GM21515 (cell line): ENCODE results near the gene TOM1.
"Not testable (repeated sequence)": the region's sequence is repeated elsewhere in the genome, so short reads cannot be mapped to it uniquely, and the experiment has no call there.

ENCODE experiments used
- ATAC-seq: cut with Tn5 transposase; IDR thresholded peaks from one replicate; pipeline ENCODE4 v1.9.1; 2021; ENCODE audit not compliant: unreplicated experiment

The TOM1 gene

DNA sequence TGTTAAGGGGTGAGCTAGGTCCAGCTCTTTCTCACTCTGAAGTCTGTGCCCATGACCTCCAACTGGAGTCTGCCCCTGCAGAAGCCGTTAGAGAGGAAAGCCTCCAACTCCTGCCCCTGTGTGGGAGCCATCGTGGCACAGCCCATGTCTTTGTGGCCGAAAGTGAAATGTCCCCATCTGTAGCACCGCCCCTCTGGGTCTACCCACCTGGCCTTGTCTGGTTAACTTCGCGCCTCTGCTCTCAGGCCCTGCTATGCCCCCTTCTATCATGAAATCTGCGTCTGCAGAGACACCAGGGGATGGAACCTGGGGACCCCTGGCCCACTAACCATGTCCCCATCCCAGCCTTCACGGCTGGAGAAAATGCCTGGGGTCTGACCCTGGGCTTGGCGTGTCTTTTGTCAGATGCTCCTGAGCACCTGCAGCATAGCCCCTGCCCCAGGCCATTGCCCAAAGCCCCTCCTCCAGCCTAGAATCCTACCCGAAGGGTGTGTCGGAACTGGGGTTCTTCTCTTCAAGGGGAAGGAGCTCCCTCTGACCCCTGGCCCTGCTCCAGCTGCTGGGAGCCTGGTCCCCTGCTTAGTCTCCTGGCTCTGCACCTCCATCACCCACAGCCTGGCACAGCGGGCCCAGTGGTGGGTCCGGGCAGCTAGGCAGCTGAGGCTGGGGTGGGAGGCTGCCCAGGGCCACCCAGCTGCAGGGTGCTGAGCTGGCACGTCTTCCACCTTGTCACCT, 45.4 kb downstream of the TOM1 start:
- ATAC-seq = no peak

GRCh38 chr22:35345808-35346505, 46.3 kb downstream of the TOM1 start:
- no peak for ATAC-seq

- ATAC-seq = no peak
Observed at GRCh38 chr22:35346596-35347220, 47.0 kb downstream of the TOM1 start.

GRCh38 chr22:35347462-35347861, 47.8 kb downstream of the TOM1 start:
- ATAC-seq = no peak

- no peak for ATAC-seq
Observed at GRCh38 chr22:35348026-35348590, 48.4 kb downstream of the TOM1 start.

GRCh38 chr22:35348703-35349102, 49.0 kb downstream of the TOM1 start:
- ATAC-seq = no peak

- no peak for ATAC-seq
Observed at GRCh38 chr22:35349368-35349703, 49.6 kb downstream of the TOM1 start.

GRCh38 chr22:35349704-35350538, 50.2 kb downstream of the TOM1 start:
- ATAC-seq = no peak

GRCh38 chr22:35350539-35351503, 51.1 kb downstream of the TOM1 start:
- ATAC-seq = peak; percentile 78

DNA sequence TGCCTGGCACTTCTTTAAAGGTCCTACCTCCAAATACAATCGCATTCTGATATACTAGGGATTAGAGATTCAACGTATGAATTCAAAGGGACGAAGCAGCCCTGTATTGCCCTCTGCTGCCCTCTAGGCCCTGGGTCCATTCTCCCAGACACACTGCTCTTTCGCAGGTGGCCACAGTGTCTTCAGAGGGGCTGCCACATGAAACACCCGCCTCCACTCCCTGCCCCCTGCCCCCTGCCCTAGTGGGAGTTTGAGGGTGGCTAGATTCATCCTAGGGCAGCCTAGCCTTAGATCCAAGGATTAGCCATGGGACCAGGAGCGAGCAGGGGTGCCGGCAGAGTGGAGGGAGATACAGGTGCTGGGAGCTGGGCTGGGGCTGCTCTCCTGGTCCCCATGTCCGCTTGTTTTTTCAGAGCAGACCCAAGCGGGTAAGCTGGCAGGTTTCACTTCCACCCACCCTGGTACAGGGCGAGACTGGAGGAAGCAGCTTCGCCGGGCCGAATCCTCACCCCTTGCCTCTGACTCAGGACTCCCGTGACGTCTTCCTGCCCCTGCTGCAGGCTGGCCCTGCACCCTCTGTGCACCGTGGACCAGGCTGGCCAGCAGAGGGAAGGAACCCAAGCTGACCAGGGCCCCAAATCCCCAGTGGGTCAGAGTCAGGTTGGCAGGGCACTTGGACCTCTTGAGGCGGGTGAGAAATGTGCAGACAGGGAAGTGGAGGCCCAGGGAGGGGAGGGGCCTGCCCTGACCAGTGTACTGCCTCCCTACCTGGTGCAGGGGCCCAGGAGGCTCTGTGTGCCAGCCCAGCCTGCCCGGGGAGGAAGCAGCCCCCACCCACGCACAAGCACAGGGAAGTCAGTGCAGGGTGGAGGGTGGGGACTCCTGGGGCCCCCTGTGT, 52.8 kb downstream of the TOM1 start:
- ATAC-seq = no peak

- no peak for ATAC-seq
Observed at GRCh38 chr22:35353318-35353717, 53.6 kb downstream of the TOM1 start.

- no peak for ATAC-seq
Observed at GRCh38 chr22:35354068-35354467, 54.4 kb downstream of the TOM1 start.

DNA sequence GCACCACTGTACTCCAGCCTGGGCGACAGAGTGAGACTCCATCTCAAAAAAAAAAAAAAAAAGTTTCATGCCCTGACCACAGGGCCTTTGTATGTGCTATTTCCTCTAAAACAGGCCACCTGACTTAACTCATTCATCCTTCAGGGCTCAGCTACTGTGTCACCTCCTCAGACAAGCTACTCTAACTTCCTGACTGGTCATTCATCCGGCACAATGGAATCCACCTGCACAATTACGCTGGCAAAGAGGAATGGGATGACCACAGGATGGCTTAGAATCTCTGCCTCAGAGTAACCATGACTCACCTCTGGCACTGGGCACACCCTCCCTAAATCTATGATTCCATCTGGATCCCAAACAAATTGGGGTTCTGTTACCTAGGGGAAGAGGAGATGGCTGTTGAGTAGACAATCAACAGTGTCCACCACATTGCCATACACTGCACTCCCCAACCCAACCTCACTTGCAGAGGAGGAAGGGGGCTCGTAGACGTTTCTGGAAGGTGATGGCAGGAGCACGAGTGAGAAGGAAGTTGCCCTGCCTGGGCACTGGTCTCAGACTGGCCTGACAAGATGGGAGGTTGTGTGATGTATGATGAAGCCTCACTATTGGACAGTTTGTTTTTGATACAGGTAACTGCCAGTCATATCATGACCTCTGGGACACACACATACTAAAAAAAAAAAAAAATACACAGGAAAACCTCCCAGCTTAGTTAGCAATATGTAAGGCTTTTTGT, 58.4 kb downstream of the TOM1 start:
- no peak for ATAC-seq

DNA sequence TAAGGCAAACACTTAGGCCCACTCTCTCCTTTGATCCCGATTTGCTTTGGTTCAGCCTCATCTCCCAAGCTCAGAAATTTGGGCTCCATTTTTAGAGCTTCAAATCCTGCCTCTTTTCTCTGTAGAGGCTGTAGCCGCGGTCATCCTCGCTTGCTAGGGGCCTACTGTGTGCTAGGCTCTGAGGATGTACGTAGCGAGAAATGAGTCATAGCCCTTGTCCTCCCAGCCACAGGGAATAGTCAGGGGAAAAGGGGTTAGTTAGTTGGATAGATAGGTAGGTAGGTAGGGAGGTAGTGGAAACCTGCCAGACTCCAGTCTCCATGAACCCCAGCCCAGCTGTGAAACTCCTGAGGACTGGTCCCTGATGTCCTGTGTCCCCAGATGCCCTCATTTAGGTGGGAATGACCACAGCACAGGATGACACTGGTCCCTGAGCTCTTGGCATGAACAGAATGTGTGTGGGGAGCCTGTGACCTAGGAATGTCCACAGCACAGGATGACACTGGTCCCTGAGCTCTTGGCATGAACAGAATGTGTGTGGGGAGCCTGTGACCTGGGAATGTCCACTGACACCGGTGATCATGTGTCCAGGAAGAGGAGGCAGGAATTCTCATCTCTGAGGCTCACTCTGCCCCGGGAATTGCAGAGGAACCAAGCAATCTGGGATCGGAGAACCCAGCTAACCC, 59.8 kb downstream of the TOM1 start:
- no peak for ATAC-seq

- no peak for ATAC-seq
Observed at GRCh38 chr22:35361001-35361558, 61.4 kb downstream of the TOM1 start.

- no peak for ATAC-seq
Observed at GRCh38 chr22:35363566-35364086, 63.9 kb downstream of the TOM1 start.

GRCh38 chr22:35364230-35364629, 64.5 kb downstream of the TOM1 start:
- ATAC-seq = not testable (repeated sequence)
